Measurements from ENCODE around the gene CASZ1. TPM values are rescaled to one million over a fixed set of nuclear protein-coding genes. Genes with fewer than 3 reads are reported as not detected.
A peak's percentile ranks its signal among the peaks of the same experiment; 100 is the strongest.

The CASZ1 gene
- total RNA-seq, 1 experiment from 2014 or later: 27.8 TPM

DNA sequence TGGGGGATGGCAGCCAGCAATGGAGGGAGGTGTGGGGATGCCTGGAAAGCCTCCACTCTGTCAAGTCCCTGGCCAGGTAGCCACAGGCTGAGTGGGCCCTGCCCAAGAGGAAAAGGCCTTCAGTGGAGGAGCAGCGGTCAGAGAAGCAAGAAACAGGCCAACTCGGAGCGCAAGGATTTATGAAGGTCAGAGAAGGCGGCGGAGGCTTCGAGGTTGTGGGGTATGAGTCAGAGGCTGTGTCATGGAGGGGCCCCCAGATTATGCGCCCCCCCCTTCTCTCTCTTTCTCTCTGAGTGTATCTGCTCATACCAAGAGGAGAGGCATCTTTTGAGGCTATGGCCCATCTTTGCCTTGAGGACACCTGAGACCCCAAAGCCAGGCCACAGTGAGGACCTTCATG is 99.5 kb downstream of the CASZ1 start:
- CTCF ChIA-PET: no interaction called here

DNA sequence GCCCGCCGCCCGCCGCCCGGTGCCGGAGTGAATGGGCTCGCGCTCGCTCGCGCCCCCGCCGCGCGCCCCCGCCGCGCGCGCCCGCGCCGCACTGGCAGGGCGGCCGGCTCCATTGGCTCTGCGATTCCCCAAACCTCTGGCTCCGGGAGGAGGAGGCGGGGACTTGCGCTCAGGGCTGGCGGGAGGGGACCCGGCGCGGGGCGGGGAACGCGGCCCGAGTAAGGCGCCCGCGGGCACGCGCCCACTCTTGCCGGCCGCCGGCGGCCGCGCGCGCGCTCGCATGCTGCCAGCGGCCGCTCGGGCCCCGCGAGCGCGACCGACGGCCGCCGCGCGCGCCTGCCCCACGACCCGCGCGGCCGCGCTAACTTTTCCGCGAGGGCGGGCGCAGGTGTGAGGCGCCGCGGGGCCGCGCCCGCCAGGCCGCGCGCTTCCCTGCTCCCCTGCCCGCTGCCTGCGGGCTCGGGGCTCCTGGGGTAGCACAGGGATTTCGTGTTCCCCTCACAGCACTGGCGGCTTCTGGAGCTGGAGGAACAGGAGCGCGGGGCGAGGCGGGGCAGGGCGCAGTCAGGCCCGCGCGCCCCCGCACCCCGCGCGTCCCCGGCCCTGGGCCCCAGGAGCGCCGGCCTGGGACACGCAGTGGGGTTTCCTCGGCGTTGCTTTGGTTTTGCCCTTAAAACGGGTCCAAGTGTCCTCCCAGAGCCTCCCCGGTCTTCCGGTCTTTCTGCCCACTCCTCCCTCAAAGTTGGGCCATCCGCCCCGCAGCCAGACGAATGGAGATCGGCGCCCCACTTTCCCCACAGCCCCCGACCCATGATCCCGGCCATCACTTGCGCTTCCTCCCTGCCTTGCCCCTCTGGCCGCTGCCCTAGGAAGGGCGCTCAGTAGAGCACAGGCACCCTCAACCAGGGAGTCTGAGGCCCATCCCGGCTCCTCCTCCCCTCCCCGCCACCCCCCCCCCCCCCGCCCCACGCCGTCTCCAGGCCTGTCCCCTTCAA is 101.5 kb downstream of the CASZ1 start:
- intact Hi-C loops (cut with micrococcal nuclease; ENCODE audit: unreplicated experiment): loop anchor here (5.0 kb wide), 3 partner anchors 97 to 247 kb away; no protein-coding TSS in a partner anchor
- H3K27ac ChIP-seq (ENCODE audit: low read length): peak overlapping the region; percentile 34; the same call in 1 of the 2 replicates

More for the DNA sequence above, 99.5 kb downstream of the CASZ1 start:
- no peak for TF ChIP-seq POLR2AphosphoS5 (IDR thresholded peaks at IDR 0.05; ENCODE audit: low read depth, low read length)
- TF ChIP-seq, protein P1, sequence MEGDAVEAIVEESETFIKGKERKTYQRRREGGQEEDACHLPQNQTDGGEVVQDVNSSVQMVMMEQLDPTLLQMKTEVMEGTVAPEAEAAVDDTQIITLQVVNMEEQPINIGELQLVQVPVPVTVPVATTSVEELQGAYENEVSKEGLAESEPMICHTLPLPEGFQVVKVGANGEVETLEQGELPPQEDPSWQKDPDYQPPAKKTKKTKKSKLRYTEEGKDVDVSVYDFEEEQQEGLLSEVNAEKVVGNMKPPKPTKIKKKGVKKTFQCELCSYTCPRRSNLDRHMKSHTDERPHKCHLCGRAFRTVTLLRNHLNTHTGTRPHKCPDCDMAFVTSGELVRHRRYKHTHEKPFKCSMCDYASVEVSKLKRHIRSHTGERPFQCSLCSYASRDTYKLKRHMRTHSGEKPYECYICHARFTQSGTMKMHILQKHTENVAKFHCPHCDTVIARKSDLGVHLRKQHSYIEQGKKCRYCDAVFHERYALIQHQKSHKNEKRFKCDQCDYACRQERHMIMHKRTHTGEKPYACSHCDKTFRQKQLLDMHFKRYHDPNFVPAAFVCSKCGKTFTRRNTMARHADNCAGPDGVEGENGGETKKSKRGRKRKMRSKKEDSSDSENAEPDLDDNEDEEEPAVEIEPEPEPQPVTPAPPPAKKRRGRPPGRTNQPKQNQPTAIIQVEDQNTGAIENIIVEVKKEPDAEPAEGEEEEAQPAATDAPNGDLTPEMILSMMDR (IDR thresholded peaks at IDR 0.05): no peak
- TF ChIP-seq SIN3A (IDR thresholded peaks at IDR 0.05; ENCODE audit: borderline replicate concordance, insufficient read depth, low read depth, low read length): no peak
- TF ChIP-seq TCF7L2 (IDR thresholded peaks at IDR 0.05; ENCODE audit: low read depth, low read length): no peak
- TF ChIP-seq, protein P2, sequence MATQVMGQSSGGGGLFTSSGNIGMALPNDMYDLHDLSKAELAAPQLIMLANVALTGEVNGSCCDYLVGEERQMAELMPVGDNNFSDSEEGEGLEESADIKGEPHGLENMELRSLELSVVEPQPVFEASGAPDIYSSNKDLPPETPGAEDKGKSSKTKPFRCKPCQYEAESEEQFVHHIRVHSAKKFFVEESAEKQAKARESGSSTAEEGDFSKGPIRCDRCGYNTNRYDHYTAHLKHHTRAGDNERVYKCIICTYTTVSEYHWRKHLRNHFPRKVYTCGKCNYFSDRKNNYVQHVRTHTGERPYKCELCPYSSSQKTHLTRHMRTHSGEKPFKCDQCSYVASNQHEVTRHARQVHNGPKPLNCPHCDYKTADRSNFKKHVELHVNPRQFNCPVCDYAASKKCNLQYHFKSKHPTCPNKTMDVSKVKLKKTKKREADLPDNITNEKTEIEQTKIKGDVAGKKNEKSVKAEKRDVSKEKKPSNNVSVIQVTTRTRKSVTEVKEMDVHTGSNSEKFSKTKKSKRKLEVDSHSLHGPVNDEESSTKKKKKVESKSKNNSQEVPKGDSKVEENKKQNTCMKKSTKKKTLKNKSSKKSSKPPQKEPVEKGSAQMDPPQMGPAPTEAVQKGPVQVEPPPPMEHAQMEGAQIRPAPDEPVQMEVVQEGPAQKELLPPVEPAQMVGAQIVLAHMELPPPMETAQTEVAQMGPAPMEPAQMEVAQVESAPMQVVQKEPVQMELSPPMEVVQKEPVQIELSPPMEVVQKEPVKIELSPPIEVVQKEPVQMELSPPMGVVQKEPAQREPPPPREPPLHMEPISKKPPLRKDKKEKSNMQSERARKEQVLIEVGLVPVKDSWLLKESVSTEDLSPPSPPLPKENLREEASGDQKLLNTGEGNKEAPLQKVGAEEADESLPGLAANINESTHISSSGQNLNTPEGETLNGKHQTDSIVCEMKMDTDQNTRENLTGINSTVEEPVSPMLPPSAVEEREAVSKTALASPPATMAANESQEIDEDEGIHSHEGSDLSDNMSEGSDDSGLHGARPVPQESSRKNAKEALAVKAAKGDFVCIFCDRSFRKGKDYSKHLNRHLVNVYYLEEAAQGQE (IDR thresholded peaks at IDR 0.05; ENCODE audit: insufficient read depth in 1 of 2, low read depth in 2 of 2, low read length in 1 of 2): no peak
- no TSS peak for BruUV-seq (replicated peaks)
- peaks cover 18% of the 10 kb centered on the region for H3K4me1 ChIP-seq (ENCODE audit: control insufficient read depth, insufficient read depth, low read length)
- H3K27me3 ChIP-seq (ENCODE audit: control insufficient read depth, insufficient read depth, low read length): no peaks in the 10 kb centered on the region
- no peaks in the 10 kb centered on the region for H3K36me3 ChIP-seq (ENCODE audit: control insufficient read depth, insufficient read depth, low read length)
- intact Hi-C loops (cut with micrococcal nuclease; ENCODE audit: unreplicated experiment): no loop called here
- in situ Hi-C loops (cut with HindIII; ENCODE audit: low pct_unique_long_range_greater_than_20kb, low sequenced_read_pairs): no loop called here
- no peak for DNase-seq (ENCODE audit: low read depth, low spot score)
- no peak overlapping the region for H3K4me3 ChIP-seq (ENCODE audit: low read depth in 2 of 2, low read length in 2 of 2)
- H3K9me3 ChIP-seq (ENCODE audit: control insufficient read depth, insufficient read depth, low read depth, low read length): no peaks in the 10 kb centered on the region
- ATAC-seq: no peak
- no peak overlapping the region for H3K27ac ChIP-seq (ENCODE audit: low read length)
- POLR2A ChIA-PET: no interaction called here

More for the DNA sequence above, 101.5 kb downstream of the CASZ1 start:
- ChIA-PET CTCF (no interaction called here), POLR2A (interaction anchor here (0.7 kb wide), 1 partner anchor 14 kb away, joined by 3 read pairs; no protein-coding TSS in a partner anchor)
- TF ChIP-seq, protein P2 (IDR thresholded peaks at IDR 0.05; ENCODE audit: insufficient read depth in 1 of 2, low read depth in 2 of 2, low read length in 1 of 2): no peak
- TF ChIP-seq TCF7L2 (IDR thresholded peaks at IDR 0.05; ENCODE audit: low read depth, low read length) (no peak), POLR2AphosphoS5 (IDR thresholded peaks at IDR 0.05; ENCODE audit: low read depth, low read length) (no peak), SIN3A (IDR thresholded peaks at IDR 0.05; ENCODE audit: borderline replicate concordance, insufficient read depth, low read depth, low read length) (no peak)
- TF ChIP-seq, protein P1 (IDR thresholded peaks at IDR 0.05): no peak
- DNase-seq (ENCODE audit: low read depth, low spot score) (peak; percentile 28), ATAC-seq (peak; percentile 91)
- in situ Hi-C loops (cut with HindIII; ENCODE audit: low pct_unique_long_range_greater_than_20kb, low sequenced_read_pairs): no loop called here
- peaks cover 23% of the 10 kb centered on the region for H3K4me1 ChIP-seq (ENCODE audit: control insufficient read depth, insufficient read depth, low read length)
- H3K36me3 ChIP-seq (ENCODE audit: control insufficient read depth, insufficient read depth, low read length): no peaks in the 10 kb centered on the region
- BruUV-seq (replicated peaks): no TSS peak
- no peaks in the 10 kb centered on the region for H3K27me3 ChIP-seq (ENCODE audit: control insufficient read depth, insufficient read depth, low read length)
- peak overlapping the region; percentile 27 to 41 for H3K4me3 ChIP-seq (ENCODE audit: low read depth in 2 of 2, low read length in 2 of 2)
- H3K9me3 ChIP-seq (ENCODE audit: control insufficient read depth, insufficient read depth, low read depth, low read length): no peaks in the 10 kb centered on the region

Data from Panc1 (cell line).